K562 (cell line): ENCODE data around the gene AFDN. TPM values are rescaled to one million over a fixed set of nuclear protein-coding genes. Genes with fewer than 3 reads are reported as not detected.

ENCODE experiments used
- ATAC-seq: fragments of 200-7000 bp; cut with Tn5 transposase; 3 replicates; pipeline ENCODE4 v1.9.1; 2020; ENCODE audit warnings: moderate library complexity
- BruUV-seq: library from RNA; stranded (reverse); fragments of 400-500 nt; replicated peaks from 2 replicates; lab custom pipeline; 2021; lab: Mats Ljungman, UMichigan
- CTCF ChIA-PET: fragments of 300-600 bp; formaldehyde crosslinking; extraction: SDS; loops from one replicate; lab custom pipeline; 2021; ENCODE audit warnings: low intra/inter-chr PET ratio; lab: Yijun Ruan, JAX
- POLR2A ChIA-PET: fragments of 300-600, 350-650 bp; sonication (Branson Sonifier 250); formaldehyde crosslinking; extraction: SDS; loops from one replicate; lab custom pipeline; 2021; ENCODE audit warnings: antibody characterized with exemption, inconsistent platforms; lab: Yijun Ruan, JAX
- DNase-seq, 4 experiments: peaks; one replicate each; pipeline versions ENCODE4 v3.0.0 to v3.0.0-alpha.2; 2011 to 2018; ENCODE audit warnings: low spot score in 3 of 4, mixed read lengths in 3 of 4; ENCODE audit errors: extremely low read depth in 1 of 4
- FAIRE-seq: peaks from 2 replicates; lab custom pipeline; 2011; peaks lifted over from hg19 to GRCh38; lab: Jason Lieb, UNC
- H2AFZ ChIP-seq: 2 replicates; pipeline ENCODE4 v1.6.0; 2011; ENCODE audit warnings: low read depth, low read length, control low read depth, inconsistent platforms
- H3K27ac ChIP-seq: fragments of 200-600 bp; 3 replicates; pipeline ENCODE4 v1.8.0; 2011; ENCODE audit warnings: low read depth, mild to moderate bottlenecking, control low read depth, inconsistent platforms, low read length, moderate library complexity, mixed read lengths; ENCODE audit errors: extremely low read depth
- H3K27me3 ChIP-seq, 2 experiments: fragments of 300-600 bp in 1 of 2; 2 replicates in 1 of 2; 3 replicates in 1 of 2; pipeline versions ENCODE4 v1.6.0 to v1.8.0; 2011; ENCODE audit warnings: inconsistent platforms in 2 of 2, low read length in 2 of 2, mild to moderate bottlenecking in 1 of 2, mixed read lengths in 1 of 2, moderate library complexity in 1 of 2; ENCODE audit not compliant: control insufficient read depth in 2 of 2, insufficient read depth in 2 of 2
- H3K36me3 ChIP-seq: fragments of 300-600 bp; 3 replicates; pipeline ENCODE4 v1.8.0; 2011; ENCODE audit warnings: mild to moderate bottlenecking, low read length, inconsistent platforms; ENCODE audit not compliant: control insufficient read depth, insufficient read depth
- H3K4me1 ChIP-seq, 2 experiments: fragments of 200-600 bp in 1 of 2; replicated peaks in 1 of 2; 2 replicates in 1 of 2; 3 replicates in 1 of 2; pipeline versions ENCODE4 v1.5.1 to v1.8.0; 2011; ENCODE audit warnings: inconsistent platforms in 2 of 2, low read length in 2 of 2, mild to moderate bottlenecking in 1 of 2, mixed read lengths in 1 of 2, moderate library complexity in 1 of 2; ENCODE audit not compliant: control insufficient read depth in 2 of 2, insufficient read depth in 2 of 2
- H3K4me2 ChIP-seq: 2 replicates; pipeline ENCODE4 v1.6.1; 2011; ENCODE audit warnings: low read length, control low read depth, inconsistent platforms, mixed read lengths; ENCODE audit not compliant: insufficient read depth
- H3K4me3 ChIP-seq: fragments of 200-600 bp; sonication (generic), shearing (Covaris generic); 2 replicates; pipeline ENCODE4 v1.5.1; 2016; ENCODE audit warnings: control low read depth, inconsistent platforms
- H3K79me2 ChIP-seq: fragments of 200-600 bp; 3 replicates; pipeline ENCODE4 v1.8.0; 2011; ENCODE audit warnings: low read length, inconsistent platforms; ENCODE audit not compliant: control insufficient read depth, insufficient read depth
- H3K9ac ChIP-seq, 2 experiments: 2 replicates each; pipeline versions ENCODE4 v1.6.0 to v1.6.1; 2011; ENCODE audit warnings: low read depth in 2 of 2, low read length in 2 of 2, control low read depth in 1 of 2, inconsistent platforms in 1 of 2, mild to moderate bottlenecking in 1 of 2, mixed read lengths in 1 of 2; ENCODE audit not compliant: insufficient read depth in 1 of 2
- H3K9me1 ChIP-seq: one replicate; pipeline ENCODE4 v1.6.0; 2011; ENCODE audit warnings: inconsistent platforms, mild to moderate bottlenecking, low read length, moderate library complexity; ENCODE audit not compliant: control insufficient read depth, insufficient read depth
- H3K9me3 ChIP-seq: replicated peaks from 2 replicates; pipeline ENCODE4 v1.5.1; 2011; ENCODE audit warnings: low read depth, low read length, inconsistent platforms; ENCODE audit not compliant: control insufficient read depth, insufficient read depth
- H4K20me1 ChIP-seq: replicated peaks from 2 replicates; pipeline ENCODE4 v1.6.1; 2011; ENCODE audit warnings: low read length, inconsistent platforms, mixed read lengths; ENCODE audit not compliant: control insufficient read depth, insufficient read depth
- CEBPB ChIP-seq: fragments of 450-650 bp; IDR thresholded peaks from 2 replicates; pipeline ENCODE4 v1.6.1; 2016; ENCODE audit warnings: missing genetic modification characterization, missing compliant biosample characterization
- CEBPG ChIP-seq, 3 experiments: fragments of 200-800 bp in 1 of 3; sonication (Bioruptor generic) in 1 of 3; sonication (generic) in 1 of 3; formaldehyde crosslinking in 1 of 3; IDR thresholded peaks in 2 of 3; conservative IDR thresholded peaks in 1 of 3; 2 replicates each; pipeline versions ENCODE4 v1.6.1 to v1.8.0; 2016 to 2022; ENCODE audit warnings: missing compliant biosample characterization in 2 of 3, missing genetic modification characterization in 2 of 3, mild to moderate bottlenecking in 1 of 3, missing genetic modification reagents in 1 of 3
- DLX4 ChIP-seq: fragments of 250-450 bp; sonication (Bioruptor Pico); IDR thresholded peaks from 2 replicates; pipeline ENCODE4 v1.6.1; 2021; ENCODE audit warnings: mild to moderate bottlenecking
- ESRRA ChIP-seq: fragments of 450-650 bp; IDR thresholded peaks from 2 replicates; pipeline ENCODE4 v1.6.1; 2014; ENCODE audit warnings: low read depth, mild to moderate bottlenecking, moderate library complexity, borderline replicate concordance
- FOSL1 ChIP-seq: fragments of 200-800 bp; sonication (Bioruptor generic); conservative IDR thresholded peaks from 2 replicates; pipeline ENCODE4 v1.6.1; 2016; ENCODE audit warnings: missing genetic modification characterization, missing compliant biosample characterization
- HES1 ChIP-seq: fragments of 450-650 bp; IDR thresholded peaks from 2 replicates; pipeline ENCODE4 v1.6.1; 2016; ENCODE audit warnings: low read depth, mild to moderate bottlenecking, moderate library complexity
- KDM1A ChIP-seq, 2 experiments: fragments of 450-650 bp; IDR thresholded peaks; 2 replicates each; pipeline ENCODE4 v1.6.1; 2016; ENCODE audit warnings: mild to moderate bottlenecking in 2 of 2
- NEUROD1 ChIP-seq: fragments of 150-350 bp; IDR thresholded peaks from 2 replicates; pipeline ENCODE4 v1.6.1; 2014; ENCODE audit warnings: borderline replicate concordance, low read length, low read depth; ENCODE audit not compliant: partially characterized antibody
- RCOR1 ChIP-seq, 2 experiments: IDR thresholded peaks; 2 replicates each; pipeline ENCODE4 v1.6.1; 2012; ENCODE audit warnings: low read depth in 2 of 2, low read length in 2 of 2, borderline replicate concordance in 1 of 2, improper control_type of control experiment in 1 of 2
- SOX6 ChIP-seq: fragments of 450-650 bp; IDR thresholded peaks from 2 replicates; pipeline ENCODE4 v1.6.1; 2014; ENCODE audit warnings: mild to moderate bottlenecking
- SRSF3 ChIP-seq: fragments of 200-400 bp; formaldehyde crosslinking; IDR thresholded peaks from 2 replicates; pipeline ENCODE4 v1.6.1; 2016; ENCODE audit warnings: mild to moderate bottlenecking, low read length, moderate library complexity; ENCODE audit not compliant: insufficient read depth
- TEAD1 ChIP-seq, 2 experiments: fragments of 450-650 bp in 1 of 2; sonication (generic) in 1 of 2; formaldehyde crosslinking; IDR thresholded peaks; 2 replicates each; pipeline versions ENCODE4 v1.4.0 to v1.8.0; 2020 to 2022; ENCODE audit warnings: mild to moderate bottlenecking in 2 of 2, missing genetic modification reagents in 1 of 2
- TEAD4 ChIP-seq, 2 experiments: sonication (generic) in 1 of 2; formaldehyde crosslinking in 1 of 2; IDR thresholded peaks; 2 replicates each; pipeline versions ENCODE4 v1.6.1 to v1.8.0; 2012 to 2022; ENCODE audit warnings: borderline replicate concordance in 1 of 2, inconsistent platforms in 1 of 2, low read length in 1 of 2, mild to moderate bottlenecking in 1 of 2, missing genetic modification reagents in 1 of 2
- WGBS: fragments of 100-300 bp; shearing (Covaris generic); methylation state at CpG from one replicate; pipeline ENCODE4 v1.1.6; 2016; ENCODE audit warnings: low coverage, mixed read lengths; ENCODE audit not compliant: insufficient coverage; ENCODE audit errors: missing lambda C conversion rate; 5-methylcytosine and 5-hydroxymethylcytosine counted together
- in situ Hi-C: fragments of 300-500 bp; cut with MboI; formaldehyde crosslinking; loops from 4 replicates; pipeline ENCODE4 v1.15.0; 2018; ENCODE audit warnings: inconsistent platforms, mixed read lengths
- intact Hi-C: fragments of 100-400 bp; cut with micrococcal nuclease; formaldehyde crosslinking; loops from 2 replicates; pipeline ENCODE4 v1.14.2; 2022
- polyA plus RNA-seq, 8 experiments: library from polyadenylated mRNA; depleted of rRNA in 4 of 8; stranded (reverse) in 5 of 8; unstranded in 3 of 8; fragments of >200 nt; fragmentation: Nextera tagmentation in 2 of 8; fragmentation: Illumina TruSeq in 1 of 8; extraction: Ambion mirVana in 2 of 8; extraction: Trizol in 1 of 8; gene quantifications; 2 replicates each; pipeline versions ENCODE4 v1.2.1 to v1.2.3, GENCODE V29; 2011 to 2014; ENCODE audit warnings: inconsistent platforms in 1 of 8, missing spikeins in 1 of 8
- total RNA-seq, 7 experiments: library from RNA; depleted of rRNA in 6 of 7; stranded (reverse); fragments of >200 nt in 6 of 7; fragmentation: Illumina TruSeq in 2 of 7; extraction: Trizol in 2 of 7; gene quantifications; 2 replicates each; pipeline versions ENCODE4 v1.2.1 to v1.2.3, GENCODE V29; 2011 to 2021; ENCODE audit warnings: low replicate concordance in 1 of 7

AFDN gene
- total and polyA plus RNA-seq, 9 of the 15 experiments (the other 6 are each of a cell fraction or from before 2014, with no cell fraction given) = 7.2 to 129 (median 105) TPM

GRCh38 chr6:168007592-168008338 lies 181.1 kb downstream of the AFDN start:
- no TSS peak for BruUV-seq
- H4K20me1 ChIP-seq = no peaks in the 10 kb centered on the region
- ATAC-seq (no peak), FAIRE-seq (peak; percentile 51), DNase-seq (no peak)
- peak in 1 of 2 experiments; percentile 64; a peak in 2 of 4 replicates for TF ChIP-seq TEAD1 (CRISPR knock-in tag; IDR thresholded peaks at IDR 0.05)
- TF ChIP-seq TEAD4 (IDR thresholded peaks at IDR 0.05; ENCODE audit: low read length) = 0 out of 2 replicates have a peak, but pooled peaks have one; percentile 17
- TF ChIP-seq TEAD4 (CRISPR knock-in tag; IDR thresholded peaks at IDR 0.05; ENCODE audit: borderline replicate concordance) = no peak
- TF ChIP-seq DLX4 (CRISPR knock-in tag) = no peak
- peak; percentile 53 to 68; a peak in 3 of 4 replicates for TF ChIP-seq KDM1A (IDR thresholded peaks at IDR 0.05)
- peak; percentile 80 for TF ChIP-seq FOSL1 (tag)
- no peak for TF ChIP-seq SRSF3
- TF ChIP-seq CEBPG (CRISPR knock-in tag; IDR thresholded peaks at IDR 0.05) = no peak
- TF ChIP-seq CEBPG (tag; conservative IDR thresholded peaks at IDR 0.05 in 1 of 2, IDR thresholded peaks at IDR 0.05 in 1 of 2) = peak; percentile 39 to 73; a peak in 3 of 4 replicates
- peak in 1 of 2 experiments; percentile 51; a peak in 2 of 4 replicates for TF ChIP-seq RCOR1 (IDR thresholded peaks at IDR 0.05; ENCODE audit: borderline replicate concordance in 1 of 2, low read depth in 2 of 2, low read length in 2 of 2)
- peak; percentile 44; the same call in 1 of the 2 replicates for TF ChIP-seq HES1
- peak; percentile 52; the same call in 1 of the 2 replicates for TF ChIP-seq SOX6
- TF ChIP-seq ESRRA = peak; percentile 52; the same call in 1 of the 2 replicates
- TF ChIP-seq NEUROD1 = no peak
- 0 out of 2 replicates have a peak, but pooled peaks have one; percentile 29 for TF ChIP-seq CEBPB (tag)
- no peaks in the 10 kb centered on the region for H3K36me3 ChIP-seq
- H3K9me3 ChIP-seq = peaks cover 6% of the 10 kb centered on the region; the same call in 1 of the 2 replicates
- H3K79me2 ChIP-seq = no peaks in the 10 kb centered on the region
- 0% methylated on average over 3 of the region's 3 CpGs for WGBS
- H3K27ac ChIP-seq = no peak overlapping the region
- H3K4me3 ChIP-seq = no peak overlapping the region
- peaks cover 10 to 31% of the 10 kb centered on the region in 2 experiments; a peak in 4 of 5 replicates for H3K27me3 ChIP-seq
- POLR2A ChIA-PET = interaction anchor here (0.6 to 1.3 kb wide), 3 partner anchors 9 to 436 kb away, joined by 3 to 6 read pairs (median 3); no protein-coding TSS in a partner anchor
- H3K4me1 ChIP-seq = no peaks in the 10 kb centered on the region
- no peak overlapping the region for H2AFZ ChIP-seq
- intact Hi-C loops = no loop called here
- H3K4me2 ChIP-seq = no peak overlapping the region
- no peak overlapping the region for H3K9ac ChIP-seq
- in situ Hi-C loops = no loop called here
- CTCF ChIA-PET = no interaction called here
- no peaks in the 10 kb centered on the region for H3K9me1 ChIP-seq
